ENCODE results near the gene KCNS3.

Gene KCNS3

DNA sequence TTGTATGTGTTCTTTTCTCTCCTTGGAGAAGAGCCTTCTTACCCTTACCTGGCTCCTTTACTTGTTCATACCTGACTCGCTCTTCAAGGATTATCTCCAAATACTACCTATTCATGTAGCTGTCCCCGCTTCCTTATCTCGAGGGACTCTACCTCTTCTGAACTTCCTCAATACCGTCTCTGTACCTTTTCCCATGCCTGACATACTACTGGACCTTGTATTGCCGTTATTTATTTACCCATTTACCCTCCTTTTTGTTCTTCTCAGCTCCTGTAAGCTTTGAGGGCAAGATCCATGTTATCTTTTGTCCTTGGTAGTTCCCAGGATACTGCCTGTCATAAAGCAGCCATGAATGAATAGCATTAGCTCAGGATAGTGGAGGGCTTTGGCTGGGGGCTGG is 32.5 kb downstream of the KCNS3 start:
- no peak overlapping the region for H3K4me2 ChIP-seq (ENCODE audit: low read length)
- no peak for TF ChIP-seq CTCF (IDR thresholded peaks at IDR 0.05; ENCODE audit: low read depth, low read length, poor library complexity, severe bottlenecking)
- TF ChIP-seq EZH2phosphoT487 (IDR thresholded peaks at IDR 0.05; ENCODE audit: borderline replicate concordance, low read length): no peak
- H3K9me2 ChIP-seq (replicated peaks; ENCODE audit: control insufficient read depth, low read length): no peaks in the 10 kb centered on the region
- no peaks in the 10 kb centered on the region for H3K36me3 ChIP-seq (ENCODE audit: control insufficient read depth, low read length)
- H3K79me2 ChIP-seq (ENCODE audit: control insufficient read depth, low read length): no peaks in the 10 kb centered on the region
- no peaks in the 10 kb centered on the region for H4K20me1 ChIP-seq (ENCODE audit: control insufficient read depth, insufficient read depth, low read depth, low read length)
- peaks cover 7% of the 10 kb centered on the region for H3K4me1 ChIP-seq (ENCODE audit: control insufficient read depth, low read length)
- no peaks in the 10 kb centered on the region for H3K27me3 ChIP-seq (ENCODE audit: control insufficient read depth, low read length)
- no peak overlapping the region for H3K27ac ChIP-seq (ENCODE audit: low read depth, low read length)
- no peak overlapping the region for H3K4me3 ChIP-seq (ENCODE audit: low read length)
- no peaks in the 10 kb centered on the region for H3K9me3 ChIP-seq (ENCODE audit: control insufficient read depth, insufficient read depth, low read length)
- H3F3A ChIP-seq (ENCODE audit: control insufficient read depth, insufficient read depth): no peaks in the 10 kb centered on the region

- no peaks in the 10 kb centered on the region for H3K27me3 ChIP-seq (ENCODE audit: control insufficient read depth, low read length)
- peaks cover 7% of the 10 kb centered on the region for H3K4me1 ChIP-seq (ENCODE audit: control insufficient read depth, low read length)
- H3K9me2 ChIP-seq (replicated peaks; ENCODE audit: control insufficient read depth, low read length): no peaks in the 10 kb centered on the region
- no peaks in the 10 kb centered on the region for H3F3A ChIP-seq (ENCODE audit: control insufficient read depth, insufficient read depth)
- no peak overlapping the region for H3K4me3 ChIP-seq (ENCODE audit: low read length)
- no peak for TF ChIP-seq CTCF (IDR thresholded peaks at IDR 0.05; ENCODE audit: low read depth, low read length, poor library complexity, severe bottlenecking)
- TF ChIP-seq EZH2phosphoT487 (IDR thresholded peaks at IDR 0.05; ENCODE audit: borderline replicate concordance, low read length): no peak
- H3K27ac ChIP-seq (ENCODE audit: low read depth, low read length): no peak overlapping the region
- H3K4me2 ChIP-seq (ENCODE audit: low read length): no peak overlapping the region
- no peaks in the 10 kb centered on the region for H4K20me1 ChIP-seq (ENCODE audit: control insufficient read depth, insufficient read depth, low read depth, low read length)
- H3K36me3 ChIP-seq (ENCODE audit: control insufficient read depth, low read length): no peaks in the 10 kb centered on the region
- H3K79me2 ChIP-seq (ENCODE audit: control insufficient read depth, low read length): no peaks in the 10 kb centered on the region
- H3K9me3 ChIP-seq (ENCODE audit: control insufficient read depth, insufficient read depth, low read length): no peaks in the 10 kb centered on the region
These were observed 33.2 kb downstream of the KCNS3 start for GRCh38 chr2:17911491-17912260.

GRCh38 chr2:17912266-17912691 is 33.8 kb downstream of the KCNS3 start:
- Histone ChIP-seq H3K36me3 (ENCODE audit: control insufficient read depth, low read length) (no peaks in the 10 kb centered on the region), H4K20me1 (ENCODE audit: control insufficient read depth, insufficient read depth, low read depth, low read length) (no peaks in the 10 kb centered on the region), H3K79me2 (ENCODE audit: control insufficient read depth, low read length) (no peaks in the 10 kb centered on the region), H3K4me2 (ENCODE audit: low read length) (no peak overlapping the region; the same call in 1 of the 2 replicates), H3K4me3 (ENCODE audit: low read length) (no peak overlapping the region), H3K27ac (ENCODE audit: low read depth, low read length) (no peak overlapping the region), H3K9me2 (replicated peaks; ENCODE audit: control insufficient read depth, low read length) (no peaks in the 10 kb centered on the region), H3K4me1 (ENCODE audit: control insufficient read depth, low read length) (peaks cover 7% of the 10 kb centered on the region), H3F3A (ENCODE audit: control insufficient read depth, insufficient read depth) (no peaks in the 10 kb centered on the region), H3K9me3 (ENCODE audit: control insufficient read depth, insufficient read depth, low read length) (no peaks in the 10 kb centered on the region), H3K27me3 (ENCODE audit: control insufficient read depth, low read length) (no peaks in the 10 kb centered on the region)
- TF ChIP-seq CTCF (IDR thresholded peaks at IDR 0.05; ENCODE audit: low read depth, low read length, poor library complexity, severe bottlenecking) (no peak), EZH2phosphoT487 (IDR thresholded peaks at IDR 0.05; ENCODE audit: borderline replicate concordance, low read length) (no peak)

Measured in DOHH2 (cell line).